Retina (tissue), 1 donor: Measurements from ENCODE around the gene FSTL1.

ENCODE experiments used
- DNase-seq: peaks from one replicate; pipeline ENCODE4 v3.0.0-alpha.2; 2016

FSTL1 gene, protein sequence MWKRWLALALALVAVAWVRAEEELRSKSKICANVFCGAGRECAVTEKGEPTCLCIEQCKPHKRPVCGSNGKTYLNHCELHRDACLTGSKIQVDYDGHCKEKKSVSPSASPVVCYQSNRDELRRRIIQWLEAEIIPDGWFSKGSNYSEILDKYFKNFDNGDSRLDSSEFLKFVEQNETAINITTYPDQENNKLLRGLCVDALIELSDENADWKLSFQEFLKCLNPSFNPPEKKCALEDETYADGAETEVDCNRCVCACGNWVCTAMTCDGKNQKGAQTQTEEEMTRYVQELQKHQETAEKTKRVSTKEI

DNA sequence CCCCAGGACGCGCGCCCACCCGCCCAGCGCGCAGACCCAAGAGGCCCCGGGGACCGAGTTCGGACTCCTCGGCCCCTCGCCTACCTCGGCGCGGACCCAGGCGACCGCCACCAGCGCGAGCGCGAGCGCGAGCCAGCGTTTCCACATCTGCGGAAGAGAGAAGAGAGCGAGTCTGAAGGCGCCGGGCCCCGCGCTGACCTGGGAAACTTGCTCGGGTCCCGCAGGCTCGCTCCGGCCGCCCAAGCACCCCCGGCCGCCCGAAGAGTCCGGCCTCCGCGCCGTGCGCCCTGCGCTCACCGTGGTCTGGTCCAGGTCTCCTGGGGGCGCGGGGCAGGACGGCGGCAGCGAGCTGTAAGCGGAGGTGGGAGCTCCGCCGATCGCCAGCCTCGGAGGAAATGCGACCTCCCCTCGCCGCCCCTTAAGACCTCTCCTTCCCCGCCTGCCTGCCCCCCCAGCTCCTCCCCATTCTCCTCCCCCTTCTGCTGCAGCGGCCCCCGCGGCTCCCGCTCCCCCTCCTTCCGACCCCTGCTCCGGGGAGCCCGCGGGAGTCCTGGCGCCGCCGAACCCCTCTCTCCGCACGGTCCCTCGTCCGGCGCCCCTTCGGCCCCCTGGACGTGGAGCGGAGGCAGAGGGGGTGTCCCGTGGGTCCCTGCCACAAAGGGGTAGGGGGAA is at the start of gene FSTL1:
Gene FSTL1 (minus strand): TSS at position 393 of the 672 bp plus-strand sequence. CDS start 246 bp downstream, at position 147.
- DNase-seq = peak; percentile 87

DNA sequence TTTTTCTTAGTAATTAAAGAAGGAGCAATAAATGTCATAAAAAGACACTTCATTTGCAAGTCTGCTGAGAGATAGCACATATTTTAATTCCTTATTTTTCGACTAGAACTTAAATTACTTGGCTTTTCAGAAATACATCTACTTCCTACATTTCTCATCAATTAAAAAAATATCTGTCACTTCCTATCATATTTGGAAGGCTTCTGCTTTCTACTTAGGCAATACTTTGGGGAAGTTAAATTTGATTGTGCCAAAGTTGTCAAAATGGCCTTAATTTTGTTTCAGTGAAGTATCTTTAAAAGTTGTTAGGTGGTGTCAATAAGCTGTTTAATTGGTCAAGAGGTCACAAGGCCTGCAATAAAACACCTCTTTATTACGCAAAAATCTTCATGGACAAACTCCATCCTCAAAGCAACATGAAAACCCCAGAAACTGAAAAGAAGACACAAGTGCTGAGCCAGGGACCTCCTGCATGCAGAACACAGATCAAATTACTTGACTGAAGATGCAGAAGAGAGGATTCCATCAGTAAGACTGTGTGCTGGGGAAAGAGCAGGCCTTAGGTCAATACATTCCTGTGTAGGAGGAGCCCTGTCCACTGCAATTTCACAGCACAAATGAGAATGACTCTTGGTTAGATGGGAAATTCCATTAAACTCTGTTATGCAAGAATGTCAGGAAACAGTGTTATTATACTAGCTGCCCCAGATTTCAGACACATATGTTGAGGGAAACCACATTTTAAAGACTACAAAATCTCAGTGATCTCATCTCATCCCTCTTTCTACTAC is 48.0 kb upstream of the FSTL1 start:
- DNase-seq = no peak

DNA sequence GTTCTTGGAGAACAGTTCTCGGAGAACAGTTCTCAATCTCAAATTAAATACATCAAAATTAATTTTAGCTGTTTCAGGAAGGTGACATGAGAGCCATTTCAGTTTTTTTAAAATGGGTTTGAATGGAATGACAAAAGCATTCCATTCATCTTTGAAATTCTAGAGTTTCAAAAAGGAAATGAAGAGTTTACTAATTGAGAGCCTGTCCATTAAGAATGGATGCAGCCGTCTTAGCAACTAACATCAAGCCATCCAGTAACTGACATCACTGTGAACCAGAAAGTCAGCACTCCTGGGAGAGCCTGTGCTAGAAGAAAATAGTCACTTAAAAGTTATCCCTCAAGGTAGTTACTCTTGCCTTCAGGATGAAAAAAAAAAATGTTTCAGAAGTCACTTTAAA is 47.0 kb upstream of the FSTL1 start:
- peak; percentile 48 for DNase-seq

DNA sequence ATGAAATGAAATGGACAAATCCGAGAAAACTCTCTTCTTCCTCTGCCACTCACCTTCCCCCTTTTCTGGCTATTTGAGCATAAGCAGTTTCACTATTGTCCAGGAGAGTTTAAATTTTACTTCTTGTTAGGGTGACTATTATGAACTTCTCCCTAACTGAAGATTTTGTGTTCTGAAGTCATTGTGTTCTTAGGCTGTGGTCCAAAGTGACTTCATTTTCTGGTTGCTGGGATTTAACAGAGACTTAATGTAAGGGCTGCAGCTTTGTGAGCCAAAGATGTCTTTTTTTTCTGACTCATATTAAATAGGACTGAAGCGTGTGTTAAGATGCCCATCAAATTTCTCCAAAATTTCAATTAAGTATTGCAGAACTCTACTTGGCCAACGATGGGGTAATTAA is 46.5 kb upstream of the FSTL1 start:
- peak; percentile 20 for DNase-seq

DNA sequence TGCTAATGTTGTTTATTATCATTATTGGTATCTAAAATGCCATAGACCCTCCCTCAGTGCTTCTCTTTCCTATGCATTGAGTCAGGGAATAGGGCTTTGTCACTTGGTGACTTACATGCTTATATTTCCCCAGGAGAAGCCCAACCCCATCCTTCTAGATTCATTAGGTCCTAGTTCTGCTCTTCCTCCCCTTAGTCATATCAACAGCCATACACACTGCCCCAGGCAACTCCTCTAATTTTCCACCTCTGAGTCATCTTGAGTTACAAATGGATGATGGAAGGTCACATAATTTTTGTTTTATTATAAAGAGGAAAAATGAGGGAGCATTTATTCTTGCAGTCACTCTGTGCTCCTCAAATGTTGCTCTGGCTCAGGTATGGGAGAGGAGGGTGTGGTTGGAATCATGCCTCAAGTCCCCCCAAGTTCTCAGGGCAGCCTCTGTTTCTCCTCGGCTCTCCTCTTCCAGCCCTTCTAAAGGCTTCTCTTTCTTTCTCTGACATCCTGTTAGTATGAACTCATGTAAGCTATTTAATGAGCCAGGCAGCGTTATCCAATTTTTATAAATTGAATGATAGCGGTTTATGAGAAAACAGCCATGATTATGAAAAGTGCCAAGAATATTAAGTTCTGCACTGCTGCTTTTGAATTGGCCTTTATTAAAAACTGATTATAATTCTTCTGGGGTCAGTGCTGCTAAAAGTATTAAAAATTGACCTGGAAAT is 45.6 kb upstream of the FSTL1 start:
- no peak for DNase-seq

DNA sequence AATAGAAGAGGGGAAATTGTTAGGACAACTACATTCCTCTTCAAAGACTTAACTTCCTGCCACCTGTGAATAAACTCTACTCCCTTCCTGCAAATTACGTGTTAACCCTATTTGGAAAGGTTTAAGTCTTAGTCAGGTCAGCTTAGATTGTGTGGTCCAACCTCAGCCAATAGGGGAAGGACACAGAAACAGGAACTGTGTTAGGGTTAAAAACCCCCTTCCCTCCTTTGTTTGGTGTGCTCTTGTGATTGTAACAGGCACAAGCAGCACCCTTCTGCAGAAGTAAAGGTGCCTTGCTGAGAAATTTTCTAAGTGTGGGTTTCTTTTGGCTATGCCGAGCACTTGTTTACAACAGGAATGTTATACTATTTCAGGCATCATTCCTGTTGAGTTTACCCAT is 45.0 kb upstream of the FSTL1 start:
- DNase-seq = no peak

DNA sequence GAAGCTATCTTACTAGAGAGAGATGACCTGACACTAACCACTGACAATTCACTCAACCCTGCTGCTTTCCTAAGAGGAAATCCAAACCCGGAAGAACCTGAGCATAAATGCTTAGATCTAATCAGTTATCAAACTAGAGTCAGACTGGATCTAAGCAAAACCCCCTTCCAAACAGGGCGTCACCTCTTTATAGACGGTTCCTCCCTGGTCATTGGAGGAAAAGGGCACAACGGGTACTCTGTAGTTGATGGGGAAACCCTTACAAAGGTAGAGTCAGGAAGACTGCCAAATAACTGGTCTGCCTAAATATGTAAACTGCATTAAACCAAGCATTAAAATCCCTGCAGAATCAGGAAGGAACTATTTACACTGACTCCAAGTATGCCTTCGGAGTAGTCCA is 41.3 kb upstream of the FSTL1 start:
- no peak for DNase-seq

DNA sequence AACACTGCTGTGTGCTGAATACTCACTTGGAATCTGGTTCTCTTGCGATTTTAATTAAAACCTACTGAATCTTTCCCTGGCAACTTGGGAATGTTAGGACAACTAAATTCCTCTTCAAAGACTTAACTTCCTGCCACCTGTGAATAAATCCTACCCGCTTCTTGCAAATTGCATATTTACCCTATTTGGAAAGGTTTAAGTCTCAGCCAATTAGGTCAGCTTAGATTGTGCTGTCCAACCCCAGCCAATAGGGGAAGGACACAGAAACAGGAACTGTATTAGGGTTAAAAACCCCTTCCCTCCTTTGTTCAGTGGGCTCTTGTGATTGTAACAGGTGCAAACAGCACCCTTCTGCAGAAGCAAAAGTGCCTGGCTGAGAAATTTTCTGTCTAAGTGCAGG is 38.6 kb upstream of the FSTL1 start:
- DNase-seq = no peak

DNA sequence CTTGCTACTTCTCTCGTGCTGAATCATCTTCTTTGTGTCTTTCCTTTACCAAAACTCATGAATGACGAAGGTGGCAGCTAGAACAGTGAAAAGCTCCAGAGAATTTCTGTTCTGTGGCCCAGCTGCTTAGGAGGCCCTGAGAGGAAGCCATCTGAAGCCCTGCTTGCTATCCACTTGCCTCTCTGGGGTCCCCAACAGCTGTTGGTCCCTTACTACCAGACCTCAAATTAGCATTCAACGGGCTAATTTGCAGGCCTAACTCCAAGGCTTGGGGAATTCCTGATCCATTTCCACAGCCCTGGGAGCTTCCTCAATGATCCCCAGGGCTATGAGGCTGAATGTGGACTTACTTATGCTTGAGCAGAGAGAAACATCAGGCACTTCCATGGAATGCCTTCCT is 37.5 kb upstream of the FSTL1 start:
- DNase-seq = no peak

DNA sequence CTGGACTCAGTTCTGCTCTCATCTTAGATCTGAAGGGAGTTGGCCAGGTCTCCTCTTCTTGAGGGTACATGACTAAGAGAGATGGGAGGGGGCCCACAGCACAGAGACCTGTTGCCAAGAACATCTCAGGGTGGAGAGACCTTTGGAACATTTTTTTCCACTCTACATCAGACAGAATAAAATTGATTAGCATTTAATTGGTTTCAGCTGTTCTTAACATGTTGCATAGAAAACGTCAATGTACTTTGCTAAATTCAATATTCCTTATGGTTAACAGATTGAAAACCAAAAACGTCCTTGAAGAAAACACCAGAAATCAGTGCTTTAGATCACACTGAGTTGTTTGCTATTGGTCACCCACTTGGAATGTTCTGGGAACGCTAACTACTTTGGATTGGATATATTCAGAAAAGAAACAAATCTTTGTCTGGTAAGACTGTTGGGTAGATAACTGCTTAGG is 36.4 kb upstream of the FSTL1 start:
- DNase-seq = no peak

DNA sequence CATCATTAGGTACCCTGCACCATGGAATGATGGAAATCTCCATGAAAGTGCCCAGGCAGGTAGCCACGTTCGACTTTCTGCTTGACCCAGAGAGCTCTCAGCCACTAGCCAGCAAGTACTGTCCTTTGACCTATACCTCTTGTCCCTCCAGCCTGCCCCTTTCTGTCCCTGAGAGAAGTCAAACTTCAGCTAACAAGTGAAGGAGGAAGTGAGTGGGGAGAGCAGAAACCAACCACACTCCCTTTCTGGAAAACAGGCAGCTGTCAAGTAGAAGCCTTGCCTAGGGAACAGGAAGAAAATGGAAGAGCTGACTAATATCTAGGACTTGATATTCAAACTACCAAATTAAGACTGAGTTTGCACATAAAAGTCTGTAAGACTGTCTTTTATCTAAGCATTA is 30.3 kb upstream of the FSTL1 start:
- DNase-seq = no peak

DNA sequence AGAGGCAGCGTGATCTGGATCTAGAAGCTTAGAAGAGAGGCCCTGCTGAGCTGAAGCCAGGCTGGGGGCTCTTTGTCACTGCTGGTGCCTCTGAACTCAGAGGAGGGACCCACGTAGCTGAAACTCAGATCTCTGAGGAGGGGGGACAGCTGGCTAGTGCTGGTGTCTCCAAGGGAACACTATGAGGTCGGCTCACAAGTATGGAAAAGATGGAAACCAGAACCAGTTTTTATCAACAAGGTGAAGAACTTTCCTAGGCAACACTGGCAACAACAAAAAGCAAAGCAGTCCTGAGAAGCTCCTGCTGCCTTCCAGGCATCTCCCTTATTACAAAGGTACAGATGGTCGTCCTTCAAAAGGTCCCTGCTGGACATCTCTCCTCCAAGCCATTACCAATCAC is 27.0 kb upstream of the FSTL1 start:
- DNase-seq = no peak

DNA sequence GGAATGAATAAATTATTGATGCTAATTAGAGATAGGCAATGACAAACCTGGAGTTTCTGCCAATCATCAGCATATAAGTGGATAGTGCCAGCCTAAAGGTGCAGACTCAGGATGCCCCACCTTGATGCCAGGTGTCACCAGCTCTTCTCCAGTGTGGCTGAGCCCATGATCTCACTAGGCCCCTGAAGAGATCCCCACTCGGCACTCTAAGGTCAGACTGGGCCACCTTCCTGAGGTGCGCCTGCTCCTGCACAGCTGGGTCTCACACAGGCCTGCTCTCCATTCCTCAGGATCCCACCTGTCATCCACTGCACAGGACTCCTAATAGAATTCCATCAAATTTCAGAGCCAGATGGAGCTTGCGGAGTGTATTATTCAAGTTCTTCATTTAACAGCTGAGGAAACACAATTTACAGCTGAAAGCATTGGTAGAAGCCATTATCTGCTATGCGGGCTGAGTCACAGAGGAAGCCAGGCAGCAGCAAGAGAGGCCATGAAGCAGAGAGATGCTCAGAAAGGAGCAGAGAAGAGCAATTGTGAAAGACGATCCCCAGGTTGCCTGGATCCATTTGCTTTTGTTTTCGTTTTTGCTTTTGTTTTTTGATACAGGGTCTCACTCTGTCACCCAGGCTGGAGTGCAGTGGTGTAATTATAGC is 25.1 kb upstream of the FSTL1 start:
- no peak for DNase-seq

DNA sequence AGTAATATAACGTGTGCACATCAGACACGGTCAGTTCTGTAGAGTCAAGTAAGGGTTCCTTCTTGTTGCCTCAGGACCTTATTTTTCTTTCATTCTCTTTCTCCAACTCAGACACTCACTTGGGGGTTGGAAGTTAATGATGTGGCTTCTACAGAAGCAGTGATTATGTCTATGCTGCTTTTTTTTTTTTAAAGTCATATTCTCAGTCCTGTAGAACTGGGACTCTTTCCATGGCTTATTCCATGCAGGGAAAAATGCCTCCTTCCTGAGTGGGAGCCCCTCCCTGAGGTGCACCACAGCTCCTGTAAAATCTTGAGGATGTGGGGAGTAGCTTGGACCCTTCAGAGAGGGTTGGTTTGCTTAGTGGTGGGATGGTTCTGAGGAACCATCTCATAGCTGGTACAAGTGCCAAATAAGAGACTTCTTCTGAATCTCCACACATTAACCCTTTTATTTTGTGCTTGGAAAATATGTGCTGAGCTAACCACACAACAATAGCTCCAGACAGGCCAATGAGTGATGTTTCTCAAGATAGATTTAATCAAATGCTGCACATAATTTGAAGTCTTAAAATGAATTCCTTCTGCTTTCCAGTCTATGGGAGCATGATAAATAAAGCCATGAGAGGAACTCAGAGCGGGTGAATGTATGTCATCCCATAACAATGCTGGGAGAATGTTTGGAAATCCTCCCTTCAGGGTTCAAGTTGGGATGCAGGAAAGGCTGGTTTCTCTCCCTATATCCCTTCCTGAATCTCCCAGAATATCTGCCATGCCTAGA is 23.3 kb upstream of the FSTL1 start:
- no peak for DNase-seq

DNA sequence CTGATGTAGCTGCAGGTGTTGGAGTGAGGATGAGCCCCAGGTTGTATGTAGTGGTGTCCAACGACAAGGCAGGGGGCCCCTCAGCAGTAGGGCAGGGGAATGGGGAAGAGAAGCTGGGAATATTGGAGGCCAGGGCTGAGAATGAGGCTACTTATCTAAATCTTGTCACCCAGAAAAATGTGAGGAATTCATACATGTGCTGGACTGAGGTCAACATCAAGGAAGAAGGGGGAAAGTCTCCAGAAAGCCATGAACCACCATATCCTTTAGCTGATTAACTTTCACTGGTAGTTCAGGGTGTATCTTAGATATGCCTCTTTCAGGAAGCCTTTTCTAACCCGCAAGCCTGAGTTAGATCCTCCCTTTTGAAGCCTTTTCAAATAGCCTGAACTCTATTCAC is 22.6 kb upstream of the FSTL1 start:
- DNase-seq = no peak

DNA sequence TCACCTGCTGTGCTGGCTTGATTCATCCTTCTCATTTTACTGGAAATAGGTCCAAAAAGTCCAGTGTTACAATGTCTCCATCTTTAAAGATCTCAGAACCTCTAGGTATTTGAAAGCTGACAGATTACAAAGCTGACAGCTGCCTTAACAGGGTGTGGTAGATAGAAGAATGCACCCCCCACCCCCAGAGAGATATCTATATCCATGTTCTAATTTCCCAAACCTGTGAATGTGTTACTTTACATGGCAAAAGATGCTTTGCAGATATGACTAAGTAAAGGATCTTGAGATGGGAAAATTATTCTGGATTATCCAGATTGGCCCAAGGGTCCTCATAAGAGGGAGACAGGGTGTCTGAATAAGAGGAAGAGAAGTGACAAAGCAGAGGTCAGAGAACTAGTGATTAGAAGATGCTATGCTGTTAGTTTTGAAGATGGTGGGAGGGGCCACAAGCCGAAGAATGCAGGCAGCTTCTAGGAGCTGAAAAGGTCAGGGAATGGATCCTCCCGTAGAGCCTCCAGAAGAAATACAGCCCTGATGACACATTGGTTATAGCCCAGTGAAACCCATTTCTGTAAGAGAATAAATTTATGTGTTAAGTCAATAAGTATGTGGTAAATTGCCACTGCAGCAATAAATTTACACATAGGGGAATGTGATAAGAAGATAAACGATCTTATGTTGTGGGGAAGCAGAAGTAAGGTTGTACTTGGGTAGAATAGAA is 21.5 kb upstream of the FSTL1 start:
- no peak for DNase-seq

DNA sequence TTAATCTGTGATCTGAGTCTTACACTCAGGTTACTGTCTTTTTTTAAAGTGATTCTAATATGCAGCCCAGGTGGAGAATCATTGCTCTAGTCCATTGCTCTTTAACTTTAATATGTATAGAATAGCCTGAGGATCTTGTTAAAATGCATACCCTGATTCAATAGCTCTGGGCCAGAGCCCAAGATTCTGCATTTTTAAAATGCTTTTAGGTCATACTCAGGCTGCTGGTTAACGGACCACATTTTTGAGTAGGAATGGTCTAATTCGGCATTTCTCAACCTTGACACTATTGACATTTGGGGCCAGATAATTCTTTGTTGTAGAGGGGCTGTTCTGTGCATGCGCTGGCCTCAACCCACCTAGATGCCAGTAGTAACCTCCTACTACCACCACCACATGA is 20.9 kb upstream of the FSTL1 start:
- DNase-seq = no peak

DNA sequence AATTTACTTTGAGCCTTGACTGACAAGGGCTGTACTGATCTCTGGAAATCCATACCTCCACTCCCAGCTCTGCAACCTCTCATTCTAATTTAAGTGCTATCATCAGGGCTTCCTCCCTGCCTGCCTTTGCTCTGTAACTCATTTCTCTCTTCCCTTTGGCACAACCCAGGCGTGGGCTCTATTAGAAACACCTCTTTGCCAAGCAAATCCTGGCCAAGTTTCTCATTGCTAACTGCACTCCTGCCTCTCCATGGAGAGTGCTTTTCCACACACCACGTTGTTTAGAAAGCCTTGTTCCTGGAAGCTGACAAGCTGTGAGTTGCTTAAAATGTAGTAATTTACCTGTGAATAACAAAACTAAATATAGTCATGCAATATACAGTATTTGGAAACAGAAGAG is 20.1 kb upstream of the FSTL1 start:
- DNase-seq = no peak

DNA sequence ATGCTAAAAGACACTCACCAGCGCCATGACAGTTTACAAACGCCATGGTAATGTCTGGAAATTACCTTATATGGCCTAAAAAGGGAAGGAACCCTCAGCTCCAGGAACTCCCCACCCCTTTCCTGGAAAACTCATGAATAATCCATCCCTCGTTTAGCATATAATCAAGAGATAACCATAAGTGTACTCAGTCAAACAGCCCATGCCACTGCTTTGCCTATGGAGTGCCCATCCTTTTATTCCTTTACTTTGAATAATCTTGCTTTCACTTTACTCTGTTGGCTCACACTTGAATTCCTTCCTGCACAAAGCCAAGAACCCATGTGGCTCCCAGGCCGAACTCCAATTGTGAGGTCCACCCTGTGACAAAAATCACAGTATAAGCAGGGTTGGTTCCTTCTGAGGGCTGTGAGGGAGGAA is 19.1 kb upstream of the FSTL1 start:
- DNase-seq = no peak

DNA sequence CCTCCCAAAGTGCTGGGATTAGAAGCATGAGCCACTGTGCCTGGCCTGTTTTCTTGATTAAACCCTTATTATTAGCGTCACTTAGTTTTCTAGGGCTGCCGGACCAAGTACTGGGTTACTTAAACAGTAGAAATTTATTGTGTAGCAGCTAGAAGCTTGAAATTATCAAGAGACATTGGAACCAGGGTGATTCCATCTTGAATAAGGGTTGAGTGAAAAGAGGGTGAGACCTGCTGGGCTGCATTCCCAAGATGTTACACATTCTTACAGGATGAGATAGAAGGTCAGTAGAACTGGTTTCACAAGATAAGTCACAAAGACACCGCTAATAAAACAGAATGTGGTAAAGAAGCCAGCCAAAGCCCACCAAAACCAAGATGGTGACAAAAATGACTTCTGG is 18.6 kb upstream of the FSTL1 start:
- DNase-seq = no peak
